HEK293T (cell line): ENCODE measurements around the gene RHBDL1.

Source experiments
- ARNT ChIP-seq: fragments of 450-650 bp; IDR thresholded peaks from 2 replicates; pipeline ENCODE4 v1.6.1; 2017; ENCODE audit warnings: mild to moderate bottlenecking
- BHLHE40 ChIP-seq: fragments of 450-650 bp; IDR thresholded peaks from 2 replicates; pipeline ENCODE4 v1.6.1; 2016; ENCODE audit warnings: mild to moderate bottlenecking, moderate library complexity, borderline replicate concordance
- FOXA1 ChIP-seq: fragments of 450-650 bp; IDR thresholded peaks from 2 replicates; pipeline ENCODE4 v1.6.1; 2016; ENCODE audit warnings: mild to moderate bottlenecking
- FOXK2 ChIP-seq: fragments of 450-650 bp; IDR thresholded peaks from 2 replicates; pipeline ENCODE4 v1.6.1; 2016; ENCODE audit warnings: mild to moderate bottlenecking
- SP1 ChIP-seq: fragments of 450-650 bp; IDR thresholded peaks from 2 replicates; pipeline ENCODE4 v1.6.1; 2017
- ZNF384 ChIP-seq: fragments of 450-650 bp; IDR thresholded peaks from 2 replicates; pipeline ENCODE4 v1.6.1; 2016

- no peak for TF ChIP-seq ZNF384
- TF ChIP-seq BHLHE40: no peak
- no peak for TF ChIP-seq FOXA1
- no peak for TF ChIP-seq ARNT
- no peak for TF ChIP-seq SP1
- TF ChIP-seq FOXK2: no peak
Observed at GRCh38 chr16:641326-642188, 33.9 kb upstream of the RHBDL1 start, which contains the start of gene MCRIP2.
